WTC11 (cell line): Measurements from ENCODE around the gene MEF2B.

Source experiments
- ATF1 ChIP-seq: sonication (generic); formaldehyde crosslinking; IDR thresholded peaks from 2 replicates; pipeline ENCODE4 v1.8.1; 2023; ENCODE audit warnings: mild to moderate bottlenecking, moderate library complexity, missing genetic modification reagents
- CDX4 ChIP-seq: fragments of 250-450 bp; sonication (Bioruptor Pico); IDR thresholded peaks from 2 replicates; pipeline ENCODE4 v1.9.0; 2021; ENCODE audit warnings: moderate library complexity, mild to moderate bottlenecking, inconsistent platforms, borderline replicate concordance
- CTCF ChIP-seq: fragments of 200-600 bp; IDR thresholded peaks from 2 replicates; pipeline ENCODE4 v1.8.0; 2022; ENCODE audit warnings: antibody characterized with exemption
- ESRRA ChIP-seq: sonication (generic); formaldehyde crosslinking; IDR thresholded peaks from 2 replicates; pipeline ENCODE4 v1.8.1; 2022; ENCODE audit warnings: mild to moderate bottlenecking, missing genetic modification reagents, borderline replicate concordance
- FOXP4 ChIP-seq: sonication (generic); formaldehyde crosslinking; IDR thresholded peaks from 2 replicates; pipeline ENCODE4 v1.8.0; 2022; ENCODE audit warnings: mild to moderate bottlenecking, missing genetic modification reagents
- JUN ChIP-seq: sonication (generic); formaldehyde crosslinking; IDR thresholded peaks from 2 replicates; pipeline ENCODE4 v1.8.0; 2023; ENCODE audit warnings: mild to moderate bottlenecking, missing genetic modification reagents
- MXD4 ChIP-seq: fragments of 250-450 bp; sonication (Bioruptor Pico); IDR thresholded peaks from 2 replicates; pipeline ENCODE4 v1.8.0; 2021; ENCODE audit warnings: mild to moderate bottlenecking, moderate library complexity, borderline replicate concordance
- PREB ChIP-seq: sonication (generic); formaldehyde crosslinking; IDR thresholded peaks from 2 replicates; pipeline ENCODE4 v1.8.1; 2022; ENCODE audit warnings: mild to moderate bottlenecking, missing genetic modification reagents, moderate library complexity, borderline replicate concordance
- PRRX2 ChIP-seq: fragments of 250-450 bp; sonication (Bioruptor Pico); IDR thresholded peaks from 2 replicates; pipeline ENCODE4 v1.8.0; 2021; ENCODE audit warnings: mild to moderate bottlenecking
- SP1 ChIP-seq: sonication (generic); formaldehyde crosslinking; conservative IDR thresholded peaks from 2 replicates; pipeline ENCODE4 v1.8.1; 2022; ENCODE audit warnings: missing genetic modification reagents
- ZNF263 ChIP-seq: sonication (generic); formaldehyde crosslinking; IDR thresholded peaks from 2 replicates; pipeline ENCODE4 v1.8.1; 2022; ENCODE audit warnings: low read depth, mild to moderate bottlenecking, moderate library complexity, missing genetic modification reagents
- ZSCAN18 ChIP-seq: fragments of 250-450 bp; sonication (Bioruptor Pico); IDR thresholded peaks from 2 replicates; pipeline ENCODE4 v2.1.2; 2022; ENCODE audit warnings: mild to moderate bottlenecking, moderate library complexity
- TF ChIP-seq, protein P1 (sequence below): sonication (generic); formaldehyde crosslinking; IDR thresholded peaks from 2 replicates; pipeline ENCODE4 v1.8.1; 2022; ENCODE audit warnings: mild to moderate bottlenecking, moderate library complexity, missing genetic modification reagents
- TF ChIP-seq, protein P2 (sequence below): sonication (generic); formaldehyde crosslinking; IDR thresholded peaks from 2 replicates; pipeline ENCODE4 v1.8.0; 2022; ENCODE audit warnings: mild to moderate bottlenecking, missing genetic modification reagents

- TF ChIP-seq ZSCAN18 = no peak
- peak; percentile 57 for TF ChIP-seq CTCF
- no peak for TF ChIP-seq PRRX2 (CRISPR knock-in tag)
- TF ChIP-seq PREB (CRISPR knock-in tag) = no peak
- TF ChIP-seq ZNF263 = no peak
- TF ChIP-seq, protein P1, sequence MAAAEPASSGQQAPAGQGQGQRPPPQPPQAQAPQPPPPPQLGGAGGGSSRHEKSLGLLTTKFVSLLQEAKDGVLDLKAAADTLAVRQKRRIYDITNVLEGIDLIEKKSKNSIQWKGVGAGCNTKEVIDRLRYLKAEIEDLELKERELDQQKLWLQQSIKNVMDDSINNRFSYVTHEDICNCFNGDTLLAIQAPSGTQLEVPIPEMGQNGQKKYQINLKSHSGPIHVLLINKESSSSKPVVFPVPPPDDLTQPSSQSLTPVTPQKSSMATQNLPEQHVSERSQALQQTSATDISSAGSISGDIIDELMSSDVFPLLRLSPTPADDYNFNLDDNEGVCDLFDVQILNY = no peak
- TF ChIP-seq CDX4 (CRISPR knock-in tag) = no peak
- TF ChIP-seq, protein P2, sequence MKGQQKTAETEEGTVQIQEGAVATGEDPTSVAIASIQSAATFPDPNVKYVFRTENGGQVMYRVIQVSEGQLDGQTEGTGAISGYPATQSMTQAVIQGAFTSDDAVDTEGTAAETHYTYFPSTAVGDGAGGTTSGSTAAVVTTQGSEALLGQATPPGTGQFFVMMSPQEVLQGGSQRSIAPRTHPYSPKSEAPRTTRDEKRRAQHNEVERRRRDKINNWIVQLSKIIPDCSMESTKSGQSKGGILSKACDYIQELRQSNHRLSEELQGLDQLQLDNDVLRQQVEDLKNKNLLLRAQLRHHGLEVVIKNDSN = peak; percentile 19; the same call in 1 of the 2 replicates
- no peak for TF ChIP-seq SP1 (CRISPR knock-in tag)
- TF ChIP-seq ATF1 = no peak
- TF ChIP-seq MXD4 (CRISPR knock-in tag) = no peak
- no peak for TF ChIP-seq ESRRA
- no peak for TF ChIP-seq JUN (CRISPR knock-in tag)
- no peak for TF ChIP-seq FOXP4 (CRISPR knock-in tag)
Measured at GRCh38 chr19:19115954-19116353, 54.1 kb downstream of the MEF2B start.
